ENCODE measurements around the gene SPRR2F. TPM values are rescaled to one million over a fixed set of nuclear protein-coding genes. Genes with fewer than 3 reads are reported as not detected.
"Not testable (repeated sequence)": the region's sequence is repeated elsewhere in the genome, so short reads cannot be mapped to it uniquely, and the experiment has no call there.

SPRR2F gene
- total RNA-seq, 2 experiments from 2014 or later: not detected

DNA sequence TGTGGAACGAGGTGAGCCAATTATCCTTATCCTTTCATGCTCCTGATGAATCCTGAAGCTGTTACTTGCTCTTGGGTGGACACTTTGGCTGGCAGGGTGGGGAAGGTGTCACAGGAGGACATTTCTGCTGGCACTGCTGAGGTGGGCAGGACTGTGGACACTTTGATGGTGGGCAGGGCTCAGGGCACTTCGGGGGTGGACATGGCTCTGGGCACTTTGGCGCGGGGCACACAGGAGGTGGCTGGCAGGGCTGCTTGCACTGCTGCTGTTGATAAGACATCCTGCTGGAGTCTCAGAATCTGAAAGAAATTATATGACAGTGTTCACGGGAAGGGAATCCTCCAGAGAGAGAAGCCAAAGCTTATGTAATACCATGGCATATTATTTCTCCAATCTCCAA, 862 bp downstream of the SPRR2F start:
- POLR2A ChIA-PET; BruUV-seq (replicated peaks); intact Hi-C loops (cut with micrococcal nuclease; ENCODE audit: unreplicated experiment); H3K4me2 ChIP-seq (ENCODE audit: low read length); H3K4me1 ChIP-seq (ENCODE audit: insufficient read depth, low read length, poor library complexity, severe bottlenecking); H3K36me3 ChIP-seq (ENCODE audit: insufficient read depth, low read length); H4K20me1 ChIP-seq (ENCODE audit: insufficient read depth, low read length); DNase-seq (ENCODE audit: low spot score); H3K79me2 ChIP-seq (ENCODE audit: insufficient read depth, low read depth, low read length); H2AFZ ChIP-seq (ENCODE audit: low read length); CTCF ChIA-PET (ENCODE audit: unreplicated experiment); H3K9me2 ChIP-seq (ENCODE audit: insufficient read depth, low read length); H3K4me3 ChIP-seq (ENCODE audit: low read depth, low read length, poor library complexity, severe bottlenecking); H3K9me3 ChIP-seq (ENCODE audit: low read length); H3K27ac ChIP-seq (ENCODE audit: low read depth, low read length, poor library complexity, severe bottlenecking): not testable (repeated sequence)

DNA sequence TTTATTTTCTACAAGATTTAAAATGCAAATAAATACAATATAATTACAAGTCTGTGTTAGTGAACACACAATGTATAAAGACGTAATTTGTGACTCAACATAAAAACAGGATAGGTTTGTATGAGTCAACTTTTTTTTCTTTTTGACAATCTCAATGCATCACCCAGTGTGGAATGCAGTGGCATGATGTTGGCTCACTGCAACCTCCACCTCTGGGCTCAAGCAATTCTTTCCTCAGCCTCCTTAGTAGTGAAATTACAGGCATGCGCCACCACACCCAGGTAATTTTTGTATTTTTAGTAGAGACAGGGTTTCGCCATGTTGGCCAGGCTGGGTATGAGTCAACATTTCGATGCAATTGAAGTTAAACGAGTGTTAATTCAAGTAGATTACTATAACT, 13.1 kb downstream of the SPRR2F start:
- BruUV-seq (replicated peaks): no TSS peak
- no peak overlapping the region for H2AFZ ChIP-seq (ENCODE audit: low read length)
- CTCF ChIA-PET (ENCODE audit: unreplicated experiment): no interaction called here
- TF ChIP-seq, protein P1, sequence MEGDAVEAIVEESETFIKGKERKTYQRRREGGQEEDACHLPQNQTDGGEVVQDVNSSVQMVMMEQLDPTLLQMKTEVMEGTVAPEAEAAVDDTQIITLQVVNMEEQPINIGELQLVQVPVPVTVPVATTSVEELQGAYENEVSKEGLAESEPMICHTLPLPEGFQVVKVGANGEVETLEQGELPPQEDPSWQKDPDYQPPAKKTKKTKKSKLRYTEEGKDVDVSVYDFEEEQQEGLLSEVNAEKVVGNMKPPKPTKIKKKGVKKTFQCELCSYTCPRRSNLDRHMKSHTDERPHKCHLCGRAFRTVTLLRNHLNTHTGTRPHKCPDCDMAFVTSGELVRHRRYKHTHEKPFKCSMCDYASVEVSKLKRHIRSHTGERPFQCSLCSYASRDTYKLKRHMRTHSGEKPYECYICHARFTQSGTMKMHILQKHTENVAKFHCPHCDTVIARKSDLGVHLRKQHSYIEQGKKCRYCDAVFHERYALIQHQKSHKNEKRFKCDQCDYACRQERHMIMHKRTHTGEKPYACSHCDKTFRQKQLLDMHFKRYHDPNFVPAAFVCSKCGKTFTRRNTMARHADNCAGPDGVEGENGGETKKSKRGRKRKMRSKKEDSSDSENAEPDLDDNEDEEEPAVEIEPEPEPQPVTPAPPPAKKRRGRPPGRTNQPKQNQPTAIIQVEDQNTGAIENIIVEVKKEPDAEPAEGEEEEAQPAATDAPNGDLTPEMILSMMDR (conservative IDR thresholded peaks at IDR 0.05; ENCODE audit: low read length): no peak
- TF ChIP-seq EZH2phosphoT487 (IDR thresholded peaks at IDR 0.05; ENCODE audit: borderline replicate concordance, low read depth, low read length): no peak
- POLR2A ChIA-PET: no interaction called here
- no peaks in the 10 kb centered on the region for H3K4me1 ChIP-seq (ENCODE audit: insufficient read depth, low read length, poor library complexity, severe bottlenecking)
- no peaks in the 10 kb centered on the region for H3K9me3 ChIP-seq (ENCODE audit: low read length)
- H3K4me3 ChIP-seq (ENCODE audit: low read depth, low read length, poor library complexity, severe bottlenecking): no peak overlapping the region
- H3K36me3 ChIP-seq (ENCODE audit: insufficient read depth, low read length): no peaks in the 10 kb centered on the region
- no peaks in the 10 kb centered on the region for H3K9me2 ChIP-seq (ENCODE audit: insufficient read depth, low read length)
- H3K79me2 ChIP-seq (ENCODE audit: insufficient read depth, low read depth, low read length): no peaks in the 10 kb centered on the region
- no peaks in the 10 kb centered on the region for H4K20me1 ChIP-seq (ENCODE audit: insufficient read depth, low read length)
- no peak overlapping the region for H3K27ac ChIP-seq (ENCODE audit: low read depth, low read length, poor library complexity, severe bottlenecking)
- no peak overlapping the region for H3K4me2 ChIP-seq (ENCODE audit: low read length)
- DNase-seq (ENCODE audit: low spot score): no peak
- intact Hi-C loops (cut with micrococcal nuclease; ENCODE audit: unreplicated experiment): no loop called here

DNA sequence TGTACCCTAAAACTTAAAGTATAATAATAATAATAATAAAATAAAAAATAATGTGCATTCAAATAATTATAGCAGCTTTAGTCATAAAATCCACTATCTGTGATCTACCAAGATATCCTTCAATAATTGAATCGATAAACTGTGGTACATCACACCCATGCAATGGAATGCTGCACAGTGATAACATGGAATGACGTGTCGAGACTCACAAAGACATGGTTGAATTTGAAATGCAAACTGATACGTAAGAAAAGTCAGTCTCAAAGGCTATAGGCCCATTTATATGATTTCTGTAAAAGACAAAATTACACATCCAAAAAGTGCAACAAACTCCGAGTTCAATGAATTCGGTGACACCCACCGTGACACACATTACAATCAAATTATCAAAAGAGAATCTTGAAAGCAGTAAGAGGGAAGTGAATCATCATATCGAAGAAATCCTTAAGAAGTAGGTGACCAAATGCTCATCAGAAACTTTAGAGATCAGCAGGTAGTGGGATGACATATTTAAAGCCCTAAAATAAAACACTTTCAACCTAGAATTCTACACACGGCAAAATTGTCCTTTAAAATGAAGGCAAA, 13.8 kb downstream of the SPRR2F start:
- no peak for DNase-seq (ENCODE audit: low spot score)
- H3K4me3 ChIP-seq (ENCODE audit: low read depth, low read length, poor library complexity, severe bottlenecking): no peak overlapping the region
- intact Hi-C loops (cut with micrococcal nuclease; ENCODE audit: unreplicated experiment): no loop called here
- no peaks in the 10 kb centered on the region for H3K4me1 ChIP-seq (ENCODE audit: insufficient read depth, low read length, poor library complexity, severe bottlenecking)
- TF ChIP-seq, protein P1 (conservative IDR thresholded peaks at IDR 0.05; ENCODE audit: low read length): no peak
- no peak for TF ChIP-seq EZH2phosphoT487 (IDR thresholded peaks at IDR 0.05; ENCODE audit: borderline replicate concordance, low read depth, low read length)
- BruUV-seq (replicated peaks): no TSS peak
- H3K9me3 ChIP-seq (ENCODE audit: low read length): no peaks in the 10 kb centered on the region
- no peak overlapping the region for H3K4me2 ChIP-seq (ENCODE audit: low read length)
- H4K20me1 ChIP-seq (ENCODE audit: insufficient read depth, low read length): no peaks in the 10 kb centered on the region
- no peaks in the 10 kb centered on the region for H3K36me3 ChIP-seq (ENCODE audit: insufficient read depth, low read length)
- H3K27ac ChIP-seq (ENCODE audit: low read depth, low read length, poor library complexity, severe bottlenecking): no peak overlapping the region
- POLR2A ChIA-PET: no interaction called here
- no peaks in the 10 kb centered on the region for H3K79me2 ChIP-seq (ENCODE audit: insufficient read depth, low read depth, low read length)
- CTCF ChIA-PET (ENCODE audit: unreplicated experiment): no interaction called here
- H3K9me2 ChIP-seq (ENCODE audit: insufficient read depth, low read length): no peaks in the 10 kb centered on the region
- H2AFZ ChIP-seq (ENCODE audit: low read length): no peak overlapping the region

All from OCI-LY7 (cell line).